B cell (primary cell): ENCODE measurements around the gene HBA1. TPM values are rescaled to one million over a fixed set of nuclear protein-coding genes. Genes with fewer than 3 reads are reported as not detected.

ENCODE experiments used
- ATAC-seq: fragments of 200-7000 bp; cut with Tn5 transposase; one replicate; pipeline ENCODE4 v1.10.0; 2021; ENCODE audit warnings: low read depth, mild to moderate bottlenecking, moderate number of reproducible peaks, moderate library complexity
- CTCF ChIA-PET: fragments of 350-600 bp; sonication (Branson Sonifier 250); formaldehyde crosslinking; loops from one replicate; lab custom pipeline; 2021; ENCODE audit warnings: antibody characterized with exemption, inconsistent platforms; lab: Charles Lee
- POLR2A ChIA-PET: fragments of 350-600 bp; sonication (Branson Sonifier 250); formaldehyde crosslinking; loops from one replicate; lab custom pipeline; 2021; ENCODE audit warnings: antibody characterized with exemption; lab: Charles Lee
- DNase-seq: peaks from one replicate; pipeline ENCODE4 v3.0.0; 2013
- H2AFZ ChIP-seq: 2 replicates; pipeline ENCODE4 v1.6.1; 2012; ENCODE audit warnings: mild to moderate bottlenecking, low read depth, low read length; ENCODE audit not compliant: insufficient read depth, poor library complexity, severe bottlenecking
- H3K27ac ChIP-seq, 2 donors: 1 replicate in 1 of 2; 2 replicates in 1 of 2; pipeline ENCODE4 v1.5.1; 2012 to 2013; ENCODE audit warnings: low read length in 2 of 2, mild to moderate bottlenecking in 2 of 2, moderate library complexity in 1 of 2
- H3K27me3 ChIP-seq, 4 experiments: fragments of 200-600 bp in 1 of 4; sonication (generic) in 1 of 4; replicated peaks in 1 of 4; 1 replicate in 2 of 4; 2 replicates in 2 of 4; pipeline versions ENCODE4 v1.6.1 to v1.7.0; 2013 to 2016; ENCODE audit warnings: low read length in 3 of 4, mild to moderate bottlenecking in 2 of 4, mixed read lengths in 1 of 4, moderate library complexity in 1 of 4; ENCODE audit not compliant: insufficient read depth in 4 of 4, control insufficient read depth in 3 of 4; ENCODE audit errors: control extremely low read depth in 1 of 4
- H3K36me3 ChIP-seq, 2 experiments: replicated peaks in 1 of 2; 1 replicate in 1 of 2; 2 replicates in 1 of 2; pipeline versions ENCODE4 v1.6.1 to v1.7.1; 2013; ENCODE audit warnings: low read length in 1 of 2; ENCODE audit not compliant: insufficient read depth in 2 of 2, control insufficient read depth in 1 of 2; ENCODE audit errors: control extremely low read depth in 1 of 2, extremely low read depth in 1 of 2
- H3K4me1 ChIP-seq, 2 donors: fragments of 200-600 bp in 1 of 2; sonication (generic) in 1 of 2; 1 replicate in 1 of 2; 2 replicates in 1 of 2; pipeline versions ENCODE4 v1.5.1 to v1.6.1; 2013 to 2017; ENCODE audit warnings: low read length in 2 of 2; ENCODE audit not compliant: control insufficient read depth in 2 of 2, insufficient read depth in 2 of 2
- H3K4me2 ChIP-seq: replicated peaks from 2 replicates; pipeline ENCODE3; 2012; ENCODE audit warnings: mild to moderate bottlenecking, low read depth, low read length; ENCODE audit not compliant: poor library complexity, severe bottlenecking
- H3K4me3 ChIP-seq, 5 experiments: fragments of 200-600 bp in 1 of 5; sonication (generic) in 1 of 5; 1 replicate in 3 of 5; 2 replicates in 2 of 5; pipeline versions ENCODE4 v1.5.1 to v1.7.0; 2011 to 2016; ENCODE audit warnings: low read length in 4 of 5, mild to moderate bottlenecking in 4 of 5, low read depth in 2 of 5, control low read depth in 1 of 5, moderate library complexity in 1 of 5; ENCODE audit not compliant: insufficient read depth in 1 of 5; ENCODE audit errors: control extremely low read depth in 1 of 5, extremely low read depth in 1 of 5
- H3K79me2 ChIP-seq: fragments of 200-600 bp; sonication (generic); one replicate; pipeline ENCODE4 v1.6.0; 2016; ENCODE audit warnings: low read length; ENCODE audit not compliant: control insufficient read depth, insufficient read depth
- H3K9ac ChIP-seq: fragments of 200-600 bp; sonication (generic); 2 replicates; pipeline ENCODE4 v1.6.1; 2017; ENCODE audit warnings: mild to moderate bottlenecking, low read length, moderate library complexity
- H3K9me3 ChIP-seq, 3 donors: one replicate each; pipeline versions ENCODE4 v1.6.1 to v1.7.1; 2013; ENCODE audit warnings: low read length in 2 of 3; ENCODE audit not compliant: control insufficient read depth in 2 of 3, insufficient read depth in 1 of 3; ENCODE audit errors: control extremely low read depth in 1 of 3
- H4K20me1 ChIP-seq: 2 replicates; pipeline ENCODE4 v1.6.0; 2012; ENCODE audit warnings: mild to moderate bottlenecking, low read length; ENCODE audit not compliant: insufficient read depth, control insufficient read depth, poor library complexity, severe bottlenecking
- H3K27ac Mint-ChIP-seq: one replicate; pipeline ENCODE4 v1.8.0; 2021; ENCODE audit warnings: mixed read lengths
- H3K27me3 Mint-ChIP-seq: one replicate; pipeline ENCODE4 v1.8.0; 2021; ENCODE audit warnings: mixed read lengths
- H3K4me1 Mint-ChIP-seq: one replicate; pipeline ENCODE4 v1.8.0; 2021; ENCODE audit warnings: mixed read lengths
- H3K4me3 Mint-ChIP-seq: one replicate; pipeline ENCODE4 v1.8.0; 2021; ENCODE audit warnings: mixed read lengths
- H3K9me3 Mint-ChIP-seq: one replicate; pipeline ENCODE4 v1.8.0; 2022; ENCODE audit warnings: mixed read lengths; ENCODE audit not compliant: insufficient read depth
- CTCF ChIP-seq: fragments of 200-600 bp; IDR thresholded peaks from one replicate; pipeline ENCODE4 v1.8.0; 2022; ENCODE audit warnings: antibody characterized with exemption, mild to moderate bottlenecking
- EZH2 ChIP-seq: IDR thresholded peaks from 2 replicates; pipeline ENCODE4 v1.6.1; 2012; ENCODE audit warnings: borderline replicate concordance, low read depth, mild to moderate bottlenecking, moderate library complexity, low read length; ENCODE audit not compliant: insufficient read depth, poor library complexity, severe bottlenecking
- WGBS: methylation state at CpG from one replicate; pipeline ENCODE4 v1.1.5; 2013; ENCODE audit warnings: missing lambda C conversion rate; ENCODE audit not compliant: insufficient coverage; 5-methylcytosine and 5-hydroxymethylcytosine counted together
- intact Hi-C: fragments of 100-400 bp; cut with micrococcal nuclease; formaldehyde crosslinking; loops from one replicate; pipeline ENCODE4 v1.10.0; 2022
- polyA plus RNA-seq: library from polyadenylated mRNA; depleted of rRNA; stranded (reverse); fragments of >200 nt; gene quantifications from 2 replicates; pipeline ENCODE4 v1.2.3, GENCODE V29; 2012
- total RNA-seq, 2 donors: library from RNA; stranded (reverse); fragments of 120-200 nt in 1 of 2; gene quantifications; 1 replicate in 1 of 2; 2 replicates in 1 of 2; pipeline versions ENCODE4 v1.2.3 to v1.2.4, GENCODE V29; 2013 to 2022

The HBA1 gene
- total and polyA plus RNA-seq, 2 donors (not counting 1 experiment from before 2014, with no cell fraction given) = 38.5 to 283 TPM

- peak overlapping the region; percentile 92 for H3K4me2 ChIP-seq
- H3K9ac ChIP-seq = peak overlapping the region; percentile 64
- no peak for TF ChIP-seq CTCF
- TF ChIP-seq EZH2 = no peak
- no peak overlapping the region for H3K27ac ChIP-seq
- H3K9me3 Mint-ChIP-seq = no peaks in the 10 kb centered on the region
- peak overlapping the region; percentile 70 for H2AFZ ChIP-seq
- ATAC-seq = peak; percentile 42
- no peaks in the 10 kb centered on the region for H3K79me2 ChIP-seq
- WGBS = 5% methylated on average over 42 of the region's 59 CpGs
- H3K4me3 Mint-ChIP-seq = peak overlapping the region; percentile 81
- peaks cover 9% of the 10 kb centered on the region for H3K4me1 Mint-ChIP-seq
- H3K4me3 ChIP-seq = peak overlapping the region in 4 of 5 experiments; percentile 27 to 44 (median 39)
- ChIA-PET POLR2A (no interaction called here), CTCF (no interaction called here)
- no peaks in the 10 kb centered on the region for H4K20me1 ChIP-seq
- H3K4me1 ChIP-seq = peaks cover 8% of the 10 kb centered on the region in 2 donors
- DNase-seq = peak; percentile 57
- peaks cover 0 to 8% (median 0%) of the 10 kb centered on the region in 3 donors for H3K9me3 ChIP-seq
- peaks cover 34% of the 10 kb centered on the region for H3K27me3 Mint-ChIP-seq
- intact Hi-C loops = no loop called here
- no peak overlapping the region for H3K27ac Mint-ChIP-seq
- H3K36me3 ChIP-seq = no peaks in the 10 kb centered on the region
- H3K27me3 ChIP-seq = peaks cover 0 to 27% (median 14%) of the 10 kb centered on the region in 4 experiments
Measured at GRCh38 chr16:154217-155030, 22.1 kb upstream of the HBA1 start.

- Histone ChIP-seq H3K9me3 (peaks cover 0 to 8% (median 0%) of the 10 kb centered on the region in 3 donors), H3K36me3 (no peaks in the 10 kb centered on the region), H3K4me1 (peaks cover 8% of the 10 kb centered on the region in 2 donors), H3K9ac (peak overlapping the region; percentile 64), H3K27me3 (peaks cover 0 to 27% (median 14%) of the 10 kb centered on the region in 4 experiments), H3K79me2 (no peaks in the 10 kb centered on the region), H3K4me2 (peak overlapping the region; percentile 92), H2AFZ (peak overlapping the region; percentile 70), H4K20me1 (no peaks in the 10 kb centered on the region), H3K4me3 (peak overlapping the region in 2 of 5 experiments; percentile 43 to 44), H3K27ac (no peak overlapping the region)
- ChIA-PET POLR2A (no interaction called here), CTCF (no interaction called here)
- intact Hi-C loops = no loop called here
- peaks cover 9% of the 10 kb centered on the region for H3K4me1 Mint-ChIP-seq
- no peaks in the 10 kb centered on the region for H3K9me3 Mint-ChIP-seq
- H3K27me3 Mint-ChIP-seq = peaks cover 33% of the 10 kb centered on the region
- 48% methylated on average over 4 of the region's 7 CpGs for WGBS
- DNase-seq (no peak), ATAC-seq (no peak)
- peak overlapping the region; percentile 81 for H3K4me3 Mint-ChIP-seq
- H3K27ac Mint-ChIP-seq = no peak overlapping the region
- TF ChIP-seq CTCF (no peak), EZH2 (no peak)
Measured at GRCh38 chr16:155031-155398, 21.5 kb upstream of the HBA1 start.
